SK-N-MC (cell line): Measurements from ENCODE around the gene RPAIN.

Experiments used
- EZH2 ChIP-seq: fragments of 200-600 bp; sonication (generic); IDR thresholded peaks from one replicate; pipeline ENCODE4 v1.6.1; 2017; ENCODE audit warnings: antibody characterized with exemption
- FOXP2 ChIP-seq: optimal IDR thresholded peaks from 2 replicates; pipeline ENCODE3; 2011; ENCODE audit warnings: mild to moderate bottlenecking, moderate library complexity; ENCODE audit not compliant: insufficient read depth; ENCODE audit errors: extremely low read length, control extremely low read depth
- POLR2AphosphoS5 ChIP-seq: IDR thresholded peaks from 2 replicates; pipeline ENCODE4 v1.6.1; 2012; ENCODE audit warnings: mild to moderate bottlenecking, low read depth, low read length, borderline replicate concordance

- no peak for TF ChIP-seq POLR2AphosphoS5
- no peak for TF ChIP-seq EZH2
- no peak for TF ChIP-seq FOXP2
These were observed 20.2 kb upstream of the RPAIN start for GRCh38 chr17:5399767-5400166.
